ENCODE results near the gene UVRAG. TPM values are rescaled to one million over a fixed set of nuclear protein-coding genes. Genes with fewer than 3 reads are reported as not detected.

The UVRAG gene
- total and polyA plus RNA-seq, 2 experiments from 2014 or later: 21.6 to 34.0 TPM

GRCh38 chr11:75918331-75918730 is 103.3 kb downstream of the UVRAG start:
- TF ChIP-seq CTCF (IDR thresholded peaks at IDR 0.05; ENCODE audit: low read depth, low read length): no peak
- H3K36me3 ChIP-seq: no peaks in the 10 kb centered on the region
- no peak for DNase-seq (ENCODE audit: low read depth in 1 of 2, low spot score in 1 of 2)

GRCh38 chr11:75919525-75919924 is 104.5 kb downstream of the UVRAG start:
- Histone ChIP-seq H3K36me3 (no peaks in the 10 kb centered on the region), H3K27me3 (no peaks in the 10 kb centered on the region), H3K4me3 (no peak overlapping the region), H3K9me3 (ENCODE audit: low read depth) (no peaks in the 10 kb centered on the region), H3K27ac (peak overlapping the region; percentile 60), H3K4me1 (ENCODE audit: low read depth) (peaks cover 14% of the 10 kb centered on the region)
- no peak for DNase-seq (ENCODE audit: low read depth in 1 of 2, low spot score in 1 of 2)
- TF ChIP-seq CTCF (IDR thresholded peaks at IDR 0.05; ENCODE audit: low read depth, low read length): no peak

More at GRCh38 chr11:75918331-75918730, 103.3 kb downstream of the UVRAG start:
- no peak overlapping the region for H3K27ac ChIP-seq
- H3K27me3 ChIP-seq: no peaks in the 10 kb centered on the region
- no peaks in the 10 kb centered on the region for H3K9me3 ChIP-seq (ENCODE audit: low read depth)
- peaks cover 14% of the 10 kb centered on the region for H3K4me1 ChIP-seq (ENCODE audit: low read depth)
- no peak overlapping the region for H3K4me3 ChIP-seq

- H3K9me3 ChIP-seq (ENCODE audit: low read depth): no peaks in the 10 kb centered on the region
- H3K27me3 ChIP-seq: no peaks in the 10 kb centered on the region
- no peaks in the 10 kb centered on the region for H3K36me3 ChIP-seq
- peaks cover 14% of the 10 kb centered on the region for H3K4me1 ChIP-seq (ENCODE audit: low read depth)
- H3K27ac ChIP-seq: no peak overlapping the region
- TF ChIP-seq CTCF (IDR thresholded peaks at IDR 0.05; ENCODE audit: low read depth, low read length): no peak
- H3K4me3 ChIP-seq: no peak overlapping the region
- no peak for DNase-seq (ENCODE audit: low read depth in 1 of 2, low spot score in 1 of 2)
These were observed 105.8 kb downstream of the UVRAG start for GRCh38 chr11:75920848-75921247.

GRCh38 chr11:75921808-75922207 is 106.8 kb downstream of the UVRAG start:
- no peak for TF ChIP-seq CTCF (IDR thresholded peaks at IDR 0.05; ENCODE audit: low read depth, low read length)
- no peak for DNase-seq (ENCODE audit: low read depth in 1 of 2, low spot score in 1 of 2)
- Histone ChIP-seq H3K4me3 (no peak overlapping the region), H3K36me3 (no peaks in the 10 kb centered on the region), H3K4me1 (ENCODE audit: low read depth) (peaks cover 14% of the 10 kb centered on the region), H3K9me3 (ENCODE audit: low read depth) (no peaks in the 10 kb centered on the region), H3K27ac (no peak overlapping the region), H3K27me3 (no peaks in the 10 kb centered on the region)

- DNase-seq (ENCODE audit: low read depth in 1 of 2, low spot score in 1 of 2): peak in 1 of 2 donors; percentile 31
- H3K4me3 ChIP-seq: no peak overlapping the region
- H3K36me3 ChIP-seq: no peaks in the 10 kb centered on the region
- no peaks in the 10 kb centered on the region for H3K4me1 ChIP-seq (ENCODE audit: low read depth)
- no peak for TF ChIP-seq CTCF (IDR thresholded peaks at IDR 0.05; ENCODE audit: low read depth, low read length)
- no peaks in the 10 kb centered on the region for H3K9me3 ChIP-seq (ENCODE audit: low read depth)
- H3K27me3 ChIP-seq: no peaks in the 10 kb centered on the region
- no peak overlapping the region for H3K27ac ChIP-seq
These were observed 110.2 kb downstream of the UVRAG start for GRCh38 chr11:75924966-75925784.

All from cardiac muscle cell (in vitro differentiated cells and primary cell).